HFFc6 (cell line): ENCODE results near the gene MANEAL. TPM values are rescaled to one million over a fixed set of nuclear protein-coding genes. Genes with fewer than 3 reads are reported as not detected.

Source experiments
- DNase-seq: peaks from one replicate; pipeline ENCODE4 v3.0.0-alpha.2; 2018
- H3K27ac Mint-ChIP-seq: 2 replicates; pipeline ENCODE4 v1.8.0; 2020; ENCODE audit warnings: mild to moderate bottlenecking, mixed read lengths
- H3K27me3 Mint-ChIP-seq: 2 replicates; pipeline ENCODE4 v1.8.0; 2021; ENCODE audit warnings: mild to moderate bottlenecking, moderate library complexity, mixed read lengths; ENCODE audit not compliant: insufficient read depth
- H3K36me3 Mint-ChIP-seq: 2 replicates; pipeline ENCODE4 v1.8.0; 2021; ENCODE audit warnings: low read depth, mixed read lengths
- H3K4me1 Mint-ChIP-seq: 2 replicates; pipeline ENCODE4 v1.8.0; 2020; ENCODE audit warnings: low read depth, mixed read lengths
- H3K4me3 Mint-ChIP-seq: 2 replicates; pipeline ENCODE4 v1.8.0; 2020; ENCODE audit warnings: mild to moderate bottlenecking, moderate library complexity, mixed read lengths
- H3K9me3 Mint-ChIP-seq: 2 replicates; pipeline ENCODE4 v1.8.0; 2020; ENCODE audit warnings: mild to moderate bottlenecking, mixed read lengths
- total RNA-seq, 6 experiments: library from RNA; stranded (reverse); fragmentation: NEBNext Ultra II Directional; extraction: Animal tissue kit (Norgen Biotek cat#: 25700); gene quantifications; 2 replicates in 1 of 6; 3 replicates in 5 of 6; pipeline ENCODE4 v1.2.3, GENCODE V29; 2021
- TF ChIP-seq, protein P1 (sequence below): fragments of 200-600 bp; sonication (generic); IDR thresholded peaks from 2 replicates; pipeline ENCODE4 v1.5.0; 2021; ENCODE audit warnings: antibody characterized with exemption, mild to moderate bottlenecking

The MANEAL gene
- total RNA-seq, 6 experiments from 2014 or later: 9.5 to 11.1 (median 9.9) TPM

DNA sequence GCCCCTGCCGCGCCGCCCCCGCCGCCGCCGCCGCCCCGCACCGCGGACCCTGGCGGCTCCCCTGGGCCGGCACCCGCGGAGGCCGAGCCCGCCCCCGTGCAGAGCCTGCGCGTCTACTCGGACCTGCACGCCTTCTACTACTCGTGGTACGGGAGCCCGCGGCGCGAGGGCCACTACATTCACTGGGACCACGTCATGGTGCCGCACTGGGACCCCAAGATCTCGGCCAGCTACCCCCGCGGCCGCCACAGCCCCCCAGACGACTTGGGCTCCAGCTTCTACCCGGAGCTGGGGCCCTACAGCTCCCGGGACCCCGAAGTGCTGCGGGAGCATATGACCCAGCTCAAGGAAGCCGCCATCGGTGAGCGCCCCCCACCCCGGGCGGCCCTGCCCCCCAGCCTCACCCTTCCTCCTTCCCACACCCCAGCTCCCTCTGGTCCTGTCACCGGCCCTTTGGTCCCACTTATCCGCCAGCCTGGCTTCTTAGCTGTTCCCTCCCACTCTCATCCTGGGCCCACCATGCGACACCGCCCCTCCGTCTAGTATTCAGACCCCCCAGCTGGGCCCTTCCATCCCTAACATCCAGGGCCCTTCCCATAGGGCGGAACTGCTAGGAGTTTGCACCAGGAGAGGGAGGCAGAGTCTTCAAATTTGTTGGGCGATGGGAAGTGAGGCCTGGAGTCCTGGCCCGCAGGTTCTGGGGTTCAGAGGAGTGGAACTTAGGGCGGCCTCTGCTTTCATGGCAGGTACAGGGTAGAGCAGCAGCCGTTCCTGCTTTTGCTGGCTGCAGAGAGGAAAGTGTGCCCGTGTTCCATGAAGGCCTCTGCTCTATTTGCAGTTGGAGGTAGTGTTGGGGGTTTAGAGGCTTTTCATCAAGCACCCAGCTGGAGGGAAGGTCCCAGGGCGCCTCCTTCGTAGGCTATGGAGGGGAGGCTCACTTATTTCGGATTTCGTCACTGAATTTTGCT is 1.0 kb downstream of the MANEAL start:
- H3K27me3 Mint-ChIP-seq: peaks cover 6% of the 10 kb centered on the region; the same call in 1 of the 2 replicates
- no peak overlapping the region for H3K27ac Mint-ChIP-seq
- H3K4me1 Mint-ChIP-seq: peaks cover 19% of the 10 kb centered on the region
- TF ChIP-seq, protein P1, sequence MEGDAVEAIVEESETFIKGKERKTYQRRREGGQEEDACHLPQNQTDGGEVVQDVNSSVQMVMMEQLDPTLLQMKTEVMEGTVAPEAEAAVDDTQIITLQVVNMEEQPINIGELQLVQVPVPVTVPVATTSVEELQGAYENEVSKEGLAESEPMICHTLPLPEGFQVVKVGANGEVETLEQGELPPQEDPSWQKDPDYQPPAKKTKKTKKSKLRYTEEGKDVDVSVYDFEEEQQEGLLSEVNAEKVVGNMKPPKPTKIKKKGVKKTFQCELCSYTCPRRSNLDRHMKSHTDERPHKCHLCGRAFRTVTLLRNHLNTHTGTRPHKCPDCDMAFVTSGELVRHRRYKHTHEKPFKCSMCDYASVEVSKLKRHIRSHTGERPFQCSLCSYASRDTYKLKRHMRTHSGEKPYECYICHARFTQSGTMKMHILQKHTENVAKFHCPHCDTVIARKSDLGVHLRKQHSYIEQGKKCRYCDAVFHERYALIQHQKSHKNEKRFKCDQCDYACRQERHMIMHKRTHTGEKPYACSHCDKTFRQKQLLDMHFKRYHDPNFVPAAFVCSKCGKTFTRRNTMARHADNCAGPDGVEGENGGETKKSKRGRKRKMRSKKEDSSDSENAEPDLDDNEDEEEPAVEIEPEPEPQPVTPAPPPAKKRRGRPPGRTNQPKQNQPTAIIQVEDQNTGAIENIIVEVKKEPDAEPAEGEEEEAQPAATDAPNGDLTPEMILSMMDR: no peak
- DNase-seq: no peak
- H3K4me3 Mint-ChIP-seq: peak overlapping the region; percentile 79
- no peaks in the 10 kb centered on the region for H3K36me3 Mint-ChIP-seq
- no peaks in the 10 kb centered on the region for H3K9me3 Mint-ChIP-seq

DNA sequence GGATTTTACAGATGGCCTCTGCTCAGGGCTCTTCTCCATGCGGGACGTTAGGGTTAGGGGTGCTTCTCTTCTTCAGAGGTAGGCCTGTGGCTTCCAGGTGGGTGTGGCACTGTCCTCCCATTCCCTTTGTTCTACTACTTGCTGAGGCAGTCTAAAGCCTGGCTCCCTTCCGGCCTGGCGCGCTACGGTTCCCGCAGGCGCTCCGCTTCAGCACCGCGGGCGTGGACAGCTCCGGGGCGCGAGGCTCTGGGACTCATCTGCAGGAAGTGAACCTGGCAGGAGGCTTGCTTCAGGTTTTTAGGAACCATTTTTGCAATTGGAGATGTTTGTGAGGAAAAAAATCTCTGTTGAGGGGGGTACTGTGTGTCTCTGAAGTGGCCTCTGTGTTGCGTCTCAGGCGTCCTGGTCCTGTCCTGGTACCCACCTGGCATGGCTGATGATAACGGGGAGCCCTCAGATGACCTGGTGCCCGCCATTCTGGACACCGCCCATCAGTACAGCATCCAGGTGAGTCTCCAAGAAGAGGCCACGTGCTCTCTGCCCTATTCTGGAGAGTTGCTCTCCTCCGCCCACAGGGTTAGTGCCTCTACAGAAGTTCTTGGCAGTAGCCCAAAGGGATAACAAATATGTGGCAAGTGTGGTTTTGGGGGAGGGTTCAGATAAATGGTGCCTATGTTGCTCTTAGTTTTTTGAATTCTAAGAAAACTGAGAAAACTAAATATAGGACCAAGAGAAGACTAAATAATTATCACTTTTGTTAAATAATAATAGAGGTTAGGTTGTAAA is 1.9 kb downstream of the MANEAL start:
- H3K9me3 Mint-ChIP-seq: no peaks in the 10 kb centered on the region
- no peak overlapping the region for H3K4me3 Mint-ChIP-seq
- H3K27ac Mint-ChIP-seq: no peak overlapping the region
- H3K4me1 Mint-ChIP-seq: peaks cover 19% of the 10 kb centered on the region
- DNase-seq: no peak
- no peaks in the 10 kb centered on the region for H3K36me3 Mint-ChIP-seq
- peaks cover 4% of the 10 kb centered on the region for H3K27me3 Mint-ChIP-seq
- TF ChIP-seq, protein P1: no peak

DNA sequence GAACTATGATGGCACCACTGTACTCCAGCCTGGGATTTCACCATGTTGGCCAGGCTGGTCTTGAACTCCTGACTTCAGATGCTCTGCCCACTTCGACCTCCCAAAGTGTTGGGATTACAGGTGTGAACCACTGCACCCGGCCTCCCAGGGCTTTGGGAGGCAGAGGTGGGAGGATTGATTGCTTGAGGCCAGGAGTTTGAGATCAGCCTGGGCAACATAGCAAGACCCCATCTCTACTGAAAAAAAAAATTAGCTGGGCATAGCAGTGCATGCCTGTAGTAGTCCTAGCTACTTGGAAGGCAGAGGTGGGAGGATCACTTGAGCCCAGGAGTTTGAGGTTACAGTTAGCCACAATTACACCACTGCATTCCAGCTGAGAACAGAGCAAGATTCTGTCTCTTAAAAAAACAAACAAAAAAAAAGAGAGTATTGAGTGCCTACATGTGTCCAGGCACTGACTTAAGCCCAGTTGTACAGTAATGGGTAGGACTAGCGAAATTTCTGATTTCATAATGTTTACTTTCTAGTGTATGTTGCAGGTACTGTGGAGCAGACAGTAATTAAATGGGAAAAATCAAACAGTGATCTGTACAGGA is 4.2 kb downstream of the MANEAL start:
- peaks cover 12% of the 10 kb centered on the region for H3K36me3 Mint-ChIP-seq
- H3K4me1 Mint-ChIP-seq: peaks cover 19% of the 10 kb centered on the region
- H3K9me3 Mint-ChIP-seq: no peaks in the 10 kb centered on the region
- TF ChIP-seq, protein P1: no peak
- H3K4me3 Mint-ChIP-seq: no peak overlapping the region
- peak overlapping the region; percentile 6; the same call in 1 of the 2 replicates for H3K27ac Mint-ChIP-seq
- DNase-seq: peak; percentile 64
- H3K27me3 Mint-ChIP-seq: peaks cover 2% of the 10 kb centered on the region; the same call in 1 of the 2 replicates

DNA sequence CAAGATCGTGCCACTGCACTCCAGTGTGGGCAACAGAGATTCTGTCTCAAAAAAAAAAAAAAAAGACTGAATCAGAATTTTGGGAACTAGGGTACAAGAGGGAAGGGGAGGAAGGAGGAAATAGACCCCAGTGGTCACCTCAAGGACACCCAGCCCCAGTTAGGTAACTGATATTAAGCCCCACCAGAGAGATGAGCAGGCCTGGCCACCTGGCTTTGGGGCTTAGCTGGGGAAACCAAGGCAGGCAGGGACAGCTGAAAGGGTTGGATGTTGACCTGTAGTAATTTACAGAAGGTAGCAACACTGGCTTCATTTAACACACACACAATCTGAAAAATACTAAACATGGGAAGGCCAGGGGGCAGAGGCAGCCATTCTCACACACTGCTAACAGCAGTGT is 8.8 kb downstream of the MANEAL start:
- no peak for DNase-seq
- peaks cover 6% of the 10 kb centered on the region; the same call in 1 of the 2 replicates for H3K4me1 Mint-ChIP-seq
- TF ChIP-seq, protein P1: no peak
- H3K27ac Mint-ChIP-seq: no peak overlapping the region; the same call in 1 of the 2 replicates
- peaks cover 2% of the 10 kb centered on the region; the same call in 1 of the 2 replicates for H3K27me3 Mint-ChIP-seq
- no peaks in the 10 kb centered on the region for H3K9me3 Mint-ChIP-seq
- H3K36me3 Mint-ChIP-seq: peaks cover 22% of the 10 kb centered on the region
- H3K4me3 Mint-ChIP-seq: no peak overlapping the region

DNA sequence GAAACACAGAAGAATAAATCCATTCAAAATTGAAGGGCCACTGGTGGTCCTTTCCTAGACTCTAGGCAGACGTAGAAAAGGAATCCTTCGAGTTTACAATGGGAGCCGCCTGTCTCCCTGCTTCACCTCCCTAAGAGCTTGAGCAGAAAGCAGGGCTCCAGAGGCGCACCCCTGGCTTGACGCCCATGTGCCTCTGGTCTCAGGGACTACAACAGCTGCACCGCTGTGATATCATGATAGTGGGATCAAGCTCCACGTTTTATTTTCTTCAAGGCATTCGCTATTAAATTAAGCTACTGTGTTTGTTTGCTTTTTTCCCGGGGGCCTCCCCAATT is 13.5 kb downstream of the MANEAL start:
- peak overlapping the region; percentile 93 for H3K27ac Mint-ChIP-seq
- H3K4me3 Mint-ChIP-seq: peak overlapping the region; percentile 95

More for the DNA sequence above, 13.5 kb downstream of the MANEAL start:
- H3K4me1 Mint-ChIP-seq: peaks cover 20% of the 10 kb centered on the region
- H3K9me3 Mint-ChIP-seq: no peaks in the 10 kb centered on the region
- peaks cover 23% of the 10 kb centered on the region for H3K36me3 Mint-ChIP-seq
- TF ChIP-seq, protein P1: no peak
- H3K27me3 Mint-ChIP-seq: peaks cover 6% of the 10 kb centered on the region
- no peak for DNase-seq
